K562 (cell line): ENCODE measurements around the gene SPATS2. TPM values are rescaled to one million over a fixed set of nuclear protein-coding genes. Genes with fewer than 3 reads are reported as not detected.

Source experiments
- ARID1B ChIP-seq: fragments of 450-650 bp; IDR thresholded peaks from 2 replicates; pipeline ENCODE4 v1.6.1; 2016; ENCODE audit warnings: antibody characterized with exemption, mild to moderate bottlenecking, inconsistent platforms
- DDX20 ChIP-seq: fragments of 450-650 bp; IDR thresholded peaks from 2 replicates; pipeline ENCODE4 v1.6.1; 2016; ENCODE audit warnings: missing genetic modification characterization, low read depth, mild to moderate bottlenecking, missing compliant biosample characterization, moderate library complexity
- LCOR ChIP-seq: sonication (generic); formaldehyde crosslinking; IDR thresholded peaks from 2 replicates; pipeline ENCODE4 v1.8.0; 2022; ENCODE audit warnings: mild to moderate bottlenecking, missing genetic modification reagents
- POLR3G ChIP-seq: IDR thresholded peaks from 2 replicates; pipeline ENCODE4 v1.6.1; 2011; ENCODE audit not compliant: insufficient read length, insufficient replicate concordance; ENCODE audit errors: extremely low read depth
- RBM22 ChIP-seq: fragments of 200-400 bp; formaldehyde crosslinking; IDR thresholded peaks from 2 replicates; pipeline ENCODE4 v1.6.1; 2018; ENCODE audit warnings: low read length, low read depth; ENCODE audit not compliant: poor library complexity, severe bottlenecking
- RNF2 ChIP-seq: sonication (generic); IDR thresholded peaks from 2 replicates; pipeline ENCODE4 v1.6.1; 2016
- SETDB1 ChIP-seq: IDR thresholded peaks from one replicate; pipeline ENCODE4 v1.6.1; 2012; ENCODE audit warnings: low read length, control low read depth, inconsistent platforms
- SIN3A ChIP-seq, 2 experiments: fragments of 150-350 bp in 1 of 2; IDR thresholded peaks; 2 replicates each; pipeline ENCODE4 v1.6.1; 2011 to 2016; ENCODE audit warnings: borderline replicate concordance in 2 of 2, low read depth in 2 of 2, low read length in 2 of 2, mild to moderate bottlenecking in 2 of 2, moderate library complexity in 2 of 2; ENCODE audit not compliant: control insufficient read depth in 1 of 2
- ZNF12 ChIP-seq: sonication (generic); formaldehyde crosslinking; IDR thresholded peaks from 2 replicates; pipeline ENCODE4 v1.4.0; 2020; ENCODE audit warnings: mild to moderate bottlenecking, missing genetic modification reagents
- ZNF133 ChIP-seq: fragments of 250-450 bp; sonication (Bioruptor Pico); IDR thresholded peaks from 2 replicates; pipeline ENCODE4 v1.4.0; 2020; ENCODE audit warnings: mild to moderate bottlenecking
- ZNF232 ChIP-seq: sonication (generic); formaldehyde crosslinking; IDR thresholded peaks from 2 replicates; pipeline ENCODE4 v1.8.0; 2022; ENCODE audit warnings: mild to moderate bottlenecking, missing genetic modification reagents
- ZNF239 ChIP-seq: fragments of 250-450 bp; sonication (Bioruptor Pico); IDR thresholded peaks from 2 replicates; pipeline ENCODE4 v1.4.0; 2020; ENCODE audit warnings: mild to moderate bottlenecking
- ZNF354B ChIP-seq: fragments of 250-450 bp; sonication (Bioruptor Pico); IDR thresholded peaks from 2 replicates; pipeline ENCODE4 v1.4.0; 2020
- ZNF408 ChIP-seq: fragments of 250-450 bp; sonication (Bioruptor Pico); IDR thresholded peaks from 2 replicates; pipeline ENCODE4 v1.4.0; 2020; ENCODE audit warnings: low read depth, mild to moderate bottlenecking, moderate library complexity
- ZNF639 ChIP-seq, 2 experiments: fragments of 200-800 bp in 1 of 2; sonication (Bioruptor generic) in 1 of 2; sonication (generic) in 1 of 2; formaldehyde crosslinking in 1 of 2; IDR thresholded peaks in 1 of 2; conservative IDR thresholded peaks in 1 of 2; 2 replicates each; pipeline versions ENCODE4 v1.5.0 to v1.6.1; 2016 to 2020; ENCODE audit warnings: missing compliant biosample characterization in 1 of 2, missing genetic modification characterization in 1 of 2, missing genetic modification reagents in 1 of 2
- polyA plus RNA-seq, 8 experiments: library from polyadenylated mRNA; depleted of rRNA in 4 of 8; stranded (reverse) in 5 of 8; unstranded in 3 of 8; fragments of >200 nt; fragmentation: Nextera tagmentation in 2 of 8; fragmentation: Illumina TruSeq in 1 of 8; extraction: Ambion mirVana in 2 of 8; extraction: Trizol in 1 of 8; gene quantifications; 2 replicates each; pipeline versions ENCODE4 v1.2.1 to v1.2.3, GENCODE V29; 2011 to 2014; ENCODE audit warnings: inconsistent platforms in 1 of 8, missing spikeins in 1 of 8
- total RNA-seq, 7 experiments: library from RNA; depleted of rRNA in 6 of 7; stranded (reverse); fragments of >200 nt in 6 of 7; fragmentation: Illumina TruSeq in 2 of 7; extraction: Trizol in 2 of 7; gene quantifications; 2 replicates each; pipeline versions ENCODE4 v1.2.1 to v1.2.3, GENCODE V29; 2011 to 2021; ENCODE audit warnings: low replicate concordance in 1 of 7
- TF ChIP-seq, protein P1 (sequence below): sonication (generic); formaldehyde crosslinking; IDR thresholded peaks from 2 replicates; pipeline ENCODE4 v1.8.0; 2023; ENCODE audit warnings: mild to moderate bottlenecking, missing genetic modification reagents
- TF ChIP-seq, protein P2 (sequence below): fragments of 250-450 bp; sonication (Bioruptor Pico); IDR thresholded peaks from 2 replicates; pipeline ENCODE4 v1.5.0; 2021; ENCODE audit warnings: mild to moderate bottlenecking, borderline replicate concordance

The SPATS2 gene
- total and polyA plus RNA-seq, 9 of the 15 experiments (the other 6 are each of a cell fraction or from before 2014, with no cell fraction given): 5.4 to 48.2 (median 17.5) TPM

- peak; percentile 46; the same call in 1 of the 2 replicates for TF ChIP-seq ZNF12 (CRISPR knock-in tag)
- peak; percentile 35 for TF ChIP-seq RBM22
- TF ChIP-seq SETDB1: no peak
- TF ChIP-seq LCOR (CRISPR knock-in tag): peak; percentile 65; the same call in 1 of the 2 replicates
- no peak for TF ChIP-seq ZNF239 (CRISPR knock-in tag)
- TF ChIP-seq, protein P1, sequence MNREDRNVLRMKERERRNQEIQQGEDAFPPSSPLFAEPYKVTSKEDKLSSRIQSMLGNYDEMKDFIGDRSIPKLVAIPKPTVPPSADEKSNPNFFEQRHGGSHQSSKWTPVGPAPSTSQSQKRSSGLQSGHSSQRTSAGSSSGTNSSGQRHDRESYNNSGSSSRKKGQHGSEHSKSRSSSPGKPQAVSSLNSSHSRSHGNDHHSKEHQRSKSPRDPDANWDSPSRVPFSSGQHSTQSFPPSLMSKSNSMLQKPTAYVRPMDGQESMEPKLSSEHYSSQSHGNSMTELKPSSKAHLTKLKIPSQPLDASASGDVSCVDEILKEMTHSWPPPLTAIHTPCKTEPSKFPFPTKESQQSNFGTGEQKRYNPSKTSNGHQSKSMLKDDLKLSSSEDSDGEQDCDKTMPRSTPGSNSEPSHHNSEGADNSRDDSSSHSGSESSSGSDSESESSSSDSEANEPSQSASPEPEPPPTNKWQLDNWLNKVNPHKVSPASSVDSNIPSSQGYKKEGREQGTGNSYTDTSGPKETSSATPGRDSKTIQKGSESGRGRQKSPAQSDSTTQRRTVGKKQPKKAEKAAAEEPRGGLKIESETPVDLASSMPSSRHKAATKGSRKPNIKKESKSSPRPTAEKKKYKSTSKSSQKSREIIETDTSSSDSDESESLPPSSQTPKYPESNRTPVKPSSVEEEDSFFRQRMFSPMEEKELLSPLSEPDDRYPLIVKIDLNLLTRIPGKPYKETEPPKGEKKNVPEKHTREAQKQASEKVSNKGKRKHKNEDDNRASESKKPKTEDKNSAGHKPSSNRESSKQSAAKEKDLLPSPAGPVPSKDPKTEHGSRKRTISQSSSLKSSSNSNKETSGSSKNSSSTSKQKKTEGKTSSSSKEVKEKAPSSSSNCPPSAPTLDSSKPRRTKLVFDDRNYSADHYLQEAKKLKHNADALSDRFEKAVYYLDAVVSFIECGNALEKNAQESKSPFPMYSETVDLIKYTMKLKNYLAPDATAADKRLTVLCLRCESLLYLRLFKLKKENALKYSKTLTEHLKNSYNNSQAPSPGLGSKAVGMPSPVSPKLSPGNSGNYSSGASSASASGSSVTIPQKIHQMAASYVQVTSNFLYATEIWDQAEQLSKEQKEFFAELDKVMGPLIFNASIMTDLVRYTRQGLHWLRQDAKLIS: no peak
- no peak for TF ChIP-seq DDX20 (tag)
- no peak for TF ChIP-seq POLR3G
- 0 out of 2 replicates have a peak, but pooled peaks have one; percentile 17 for TF ChIP-seq ARID1B
- 0 out of 4 replicates have a peak, but pooled peaks of 1 of the 2 experiments have one; percentile 10 for TF ChIP-seq SIN3A (IDR thresholded peaks at IDR 0.05; ENCODE audit: borderline replicate concordance in 2 of 2, control insufficient read depth in 1 of 2, low read depth in 2 of 2, low read length in 2 of 2)
- peak in 1 of 2 experiments; percentile 94; a peak in 2 of 4 replicates for TF ChIP-seq ZNF639 (CRISPR knock-in tag; conservative IDR thresholded peaks at IDR 0.05 in 1 of 2, IDR thresholded peaks at IDR 0.05 in 1 of 2)
- no peak for TF ChIP-seq ZNF232 (CRISPR knock-in tag)
- TF ChIP-seq, protein P2, sequence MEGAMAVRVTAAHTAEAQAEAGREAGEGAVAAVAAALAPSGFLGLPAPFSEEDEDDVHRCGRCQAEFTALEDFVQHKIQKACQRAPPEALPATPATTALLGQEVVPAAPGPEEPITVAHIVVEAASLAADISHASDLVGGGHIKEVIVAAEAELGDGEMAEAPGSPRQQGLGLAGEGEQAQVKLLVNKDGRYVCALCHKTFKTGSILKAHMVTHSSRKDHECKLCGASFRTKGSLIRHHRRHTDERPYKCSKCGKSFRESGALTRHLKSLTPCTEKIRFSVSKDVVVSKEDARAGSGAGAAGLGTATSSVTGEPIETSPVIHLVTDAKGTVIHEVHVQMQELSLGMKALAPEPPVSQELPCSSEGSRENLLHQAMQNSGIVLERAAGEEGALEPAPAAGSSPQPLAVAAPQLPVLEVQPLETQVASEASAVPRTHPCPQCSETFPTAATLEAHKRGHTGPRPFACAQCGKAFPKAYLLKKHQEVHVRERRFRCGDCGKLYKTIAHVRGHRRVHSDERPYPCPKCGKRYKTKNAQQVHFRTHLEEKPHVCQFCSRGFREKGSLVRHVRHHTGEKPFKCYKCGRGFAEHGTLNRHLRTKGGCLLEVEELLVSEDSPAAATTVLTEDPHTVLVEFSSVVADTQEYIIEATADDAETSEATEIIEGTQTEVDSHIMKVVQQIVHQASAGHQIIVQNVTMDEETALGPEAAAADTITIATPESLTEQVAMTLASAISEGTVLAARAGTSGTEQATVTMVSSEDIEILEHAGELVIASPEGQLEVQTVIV (CRISPR knock-in tag): no peak
- TF ChIP-seq ZNF133: no peak
- TF ChIP-seq ZNF408 (CRISPR knock-in tag): no peak
- TF ChIP-seq ZNF354B (CRISPR knock-in tag): no peak
- TF ChIP-seq RNF2: peak; percentile 70; the same call in 1 of the 2 replicates
Observed at GRCh38 chr12:49366652-49367380, 446 bp upstream of the SPATS2 start (continued).
